Activated CD4-positive, alpha-beta T cell treated with anti-CD3 and anti-CD28 coated beads, Interleukin-2, amount 50 U/mL, for 48 hours (primary cell): Measurements from ENCODE around the gene SEC23B.
"Not testable (repeated sequence)": the region's sequence is repeated elsewhere in the genome, so short reads cannot be mapped to it uniquely, and the experiment has no call there.

Source experiments
- DNase-seq, 2 experiments: peaks; one replicate each; pipeline ENCODE4 v3.0.0-alpha.2; 2020

The SEC23B gene

DNA sequence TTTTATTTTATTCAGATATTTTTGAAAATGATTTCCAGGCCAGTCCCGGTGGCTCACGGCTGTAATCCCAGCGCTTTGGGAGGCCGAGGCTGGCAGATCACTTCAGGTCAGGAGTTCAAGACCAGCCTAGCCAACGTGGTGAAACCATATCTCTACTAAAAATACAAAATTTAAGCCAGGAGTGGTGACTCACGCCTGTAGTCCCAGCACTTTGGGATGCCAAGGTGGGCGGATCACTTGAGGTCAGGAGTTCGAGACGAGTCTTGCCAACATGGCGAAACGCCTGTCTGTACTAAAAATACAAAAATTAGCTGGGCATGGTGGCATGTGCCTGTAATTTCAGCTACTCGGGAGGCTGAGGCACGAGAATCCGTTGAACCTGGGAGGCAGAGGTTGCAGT is 19.0 kb downstream of the SEC23B start:
- DNase-seq = not testable (repeated sequence)

DNA sequence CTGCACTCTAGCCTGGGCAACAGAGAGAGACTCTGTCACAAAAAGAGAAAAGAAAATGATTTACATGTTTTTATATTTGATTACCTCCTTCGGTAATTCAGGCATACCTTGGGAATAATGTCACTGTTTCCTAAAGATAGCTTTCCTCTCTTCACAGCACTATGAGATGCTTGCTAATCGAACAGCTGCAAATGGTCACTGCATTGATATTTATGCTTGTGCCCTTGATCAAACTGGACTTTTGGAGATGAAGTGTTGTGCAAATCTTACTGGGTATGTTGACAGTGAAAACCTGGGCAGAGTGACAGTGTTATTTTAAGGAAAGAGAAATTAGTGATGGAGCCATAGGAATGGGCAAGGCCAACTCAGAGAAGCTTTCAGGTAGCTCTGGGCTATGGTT is 19.6 kb downstream of the SEC23B start:
- DNase-seq = no peak

DNA sequence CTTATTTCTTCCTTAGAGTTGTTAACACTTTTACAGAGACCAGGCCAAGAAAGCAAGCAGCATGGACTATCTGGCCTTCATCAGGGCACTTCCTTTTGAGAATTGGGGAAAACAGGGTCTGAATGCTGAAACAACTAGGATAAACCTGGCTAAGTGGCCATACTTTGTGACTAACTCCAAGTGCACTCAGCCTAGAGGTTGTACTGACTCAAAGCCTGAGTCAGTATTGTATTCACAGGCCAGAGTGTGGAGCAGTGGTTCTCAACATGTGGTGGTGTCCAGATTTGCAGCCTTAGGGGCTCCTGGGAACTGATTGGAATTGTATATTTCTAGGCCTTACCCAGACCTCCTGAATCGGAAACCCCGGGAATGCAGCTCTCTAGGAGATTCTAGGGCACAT is 20.1 kb downstream of the SEC23B start:
- DNase-seq = no peak

DNA sequence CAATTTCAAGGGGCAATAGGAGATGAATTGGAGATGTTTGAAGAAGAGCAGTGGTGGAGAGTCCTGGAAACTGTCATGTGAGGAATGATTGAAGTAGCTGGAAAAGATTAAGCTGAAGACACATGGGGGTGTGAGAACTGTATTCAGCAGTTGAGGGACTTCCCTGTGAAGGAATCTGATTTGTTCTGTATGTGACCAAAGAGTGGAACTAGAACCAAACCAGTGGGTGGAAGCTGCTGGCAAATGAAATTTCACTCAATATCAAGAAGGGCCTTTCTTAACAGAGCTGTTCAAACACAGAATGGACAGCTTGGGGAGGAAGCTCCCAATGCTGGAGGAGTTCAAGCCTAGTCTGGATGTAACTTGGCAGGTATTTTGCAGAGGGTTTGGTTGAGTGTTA is 21.3 kb downstream of the SEC23B start:
- DNase-seq = no peak

DNA sequence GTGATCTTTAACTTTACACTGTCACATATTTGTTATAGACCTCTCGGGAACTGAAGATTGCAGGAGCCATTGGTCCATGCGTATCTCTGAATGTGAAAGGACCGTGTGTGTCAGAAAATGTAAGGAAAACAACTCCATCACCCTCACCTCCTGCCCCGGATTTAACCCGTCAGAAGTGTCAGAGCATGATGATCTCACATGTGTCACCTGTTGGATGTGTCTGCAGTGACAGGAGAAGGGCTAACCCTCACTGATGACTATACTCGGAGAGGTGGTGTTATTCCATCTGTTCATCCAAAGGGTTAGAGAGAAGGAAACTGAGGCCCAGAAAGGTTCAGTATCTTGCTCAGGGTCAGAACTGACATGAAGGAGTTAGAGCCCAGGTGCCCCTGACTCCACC is 24.9 kb downstream of the SEC23B start:
- no peak for DNase-seq

DNA sequence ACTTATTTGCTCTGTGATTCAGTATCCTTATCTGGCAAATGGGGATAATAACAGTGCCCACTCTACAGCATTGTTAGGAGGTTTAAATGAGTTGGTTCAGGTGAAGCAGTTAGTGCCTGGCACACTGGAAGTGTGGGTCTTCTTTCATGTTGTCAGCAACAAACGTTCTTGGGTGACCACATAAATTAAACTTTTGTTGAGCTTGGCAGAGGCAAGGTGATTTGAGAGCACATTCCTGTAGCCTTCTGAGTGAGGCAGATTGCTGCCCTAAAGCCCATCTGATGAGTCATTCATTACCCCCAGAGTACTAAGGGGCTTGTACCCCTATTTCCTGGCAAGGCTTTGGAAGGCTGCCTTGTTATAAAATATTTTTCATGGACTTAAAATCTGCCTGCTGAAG is 25.8 kb downstream of the SEC23B start:
- no peak for DNase-seq

DNA sequence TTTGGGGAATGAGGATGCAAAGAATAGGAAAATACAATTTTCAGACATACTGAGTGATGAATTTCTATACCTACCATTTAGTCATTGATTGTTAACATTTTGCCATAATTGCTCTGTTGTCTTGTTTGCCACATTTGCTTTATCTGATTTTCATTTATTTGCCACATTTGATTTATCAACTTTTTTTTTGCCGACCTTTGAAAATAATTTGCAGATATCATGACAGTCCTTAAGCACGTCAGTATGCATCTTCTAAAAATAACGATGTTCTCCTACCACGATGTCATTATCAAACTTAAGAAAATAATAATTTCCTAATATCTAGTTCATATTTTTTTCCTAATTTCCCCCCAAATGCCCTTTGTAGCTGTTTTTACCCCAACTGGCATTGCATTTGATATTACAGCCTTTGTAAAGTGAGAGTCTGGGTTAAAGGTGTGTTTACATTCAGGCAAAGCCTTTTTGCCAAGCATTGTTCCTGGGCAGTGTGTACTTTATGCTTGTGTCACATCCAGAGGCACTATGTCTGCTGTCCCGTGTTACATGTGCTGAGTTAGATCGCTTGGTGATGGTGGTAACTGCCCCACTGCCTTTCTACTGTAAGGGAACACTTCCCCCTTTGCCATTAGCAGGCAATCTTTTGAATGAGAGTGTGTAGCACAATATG is 26.4 kb downstream of the SEC23B start:
- DNase-seq = no peak

DNA sequence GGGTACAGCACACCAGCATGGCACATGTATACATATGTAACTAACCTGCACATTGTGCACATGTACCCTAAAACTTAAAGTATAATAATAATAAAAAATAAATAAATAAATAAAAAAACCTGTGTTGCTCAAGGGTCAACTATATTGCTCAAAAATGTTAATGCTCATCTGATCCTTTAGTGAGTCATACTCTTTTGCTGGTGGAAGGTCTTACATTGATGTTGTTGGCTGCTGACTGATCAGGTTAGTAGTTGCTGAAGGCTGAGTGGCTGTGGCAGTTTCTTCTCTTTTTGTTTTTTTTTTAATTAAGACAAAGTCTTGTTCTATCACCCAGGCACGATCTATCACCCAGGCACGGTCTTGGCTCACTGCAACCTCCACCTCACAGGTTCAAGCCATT is 29.9 kb downstream of the SEC23B start:
- DNase-seq = no peak

DNA sequence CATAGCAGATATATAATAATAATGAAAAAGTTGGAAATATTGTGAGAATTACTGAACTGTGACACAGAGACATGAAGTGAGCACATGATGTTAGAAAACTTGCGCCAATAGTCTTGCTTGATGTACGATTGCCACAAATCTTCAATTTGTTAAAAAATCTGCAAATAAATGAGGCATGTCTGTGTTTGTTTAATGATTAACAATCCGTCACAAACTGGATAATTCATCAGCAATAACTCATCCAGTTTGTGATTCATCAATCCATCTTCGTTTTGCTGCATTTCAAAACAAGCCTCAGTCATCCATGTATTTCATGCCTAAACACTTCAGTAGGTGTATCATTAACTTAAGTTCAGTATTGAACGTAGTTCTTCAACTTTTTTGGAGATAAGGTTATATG is 34.0 kb downstream of the SEC23B start:
- DNase-seq = no peak

DNA sequence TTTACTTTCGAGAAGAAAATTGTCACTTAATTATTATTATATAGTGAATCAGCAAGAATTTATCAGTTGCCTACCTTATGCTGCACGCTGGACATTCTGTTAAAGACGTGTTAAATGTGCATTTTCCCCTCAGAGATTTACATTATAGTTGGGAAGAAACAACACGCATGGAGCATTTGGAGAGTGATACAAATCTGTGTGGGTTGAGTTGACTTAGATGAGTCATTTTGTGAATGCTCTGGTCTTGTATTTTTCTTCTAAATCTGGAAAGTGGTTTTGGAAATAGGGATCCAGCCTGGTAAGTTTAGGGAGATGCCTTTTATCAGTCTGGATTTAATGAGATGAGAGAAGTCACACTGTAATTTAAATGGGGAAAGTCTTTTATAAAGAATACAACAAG is 35.5 kb downstream of the SEC23B start:
- no peak for DNase-seq

DNA sequence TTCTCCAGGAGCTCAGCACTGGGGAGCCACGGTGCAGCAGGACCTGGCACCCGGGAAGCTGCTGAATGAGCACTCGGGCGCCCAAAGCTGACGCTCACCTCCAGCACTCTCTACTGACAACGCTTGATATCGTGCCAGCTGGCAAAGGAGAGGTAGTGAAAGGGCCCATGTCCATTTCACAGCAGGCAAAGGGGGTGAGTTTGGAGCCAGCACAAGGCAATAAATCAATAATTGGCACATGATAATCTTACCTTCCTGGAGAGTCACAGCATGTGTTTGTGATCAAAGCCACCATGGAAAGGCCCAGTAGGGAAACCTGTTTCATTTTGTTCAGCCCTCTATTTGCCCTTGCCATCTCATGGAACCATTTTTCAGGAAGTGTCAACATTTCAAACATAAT is 36.2 kb downstream of the SEC23B start:
- no peak for DNase-seq

DNA sequence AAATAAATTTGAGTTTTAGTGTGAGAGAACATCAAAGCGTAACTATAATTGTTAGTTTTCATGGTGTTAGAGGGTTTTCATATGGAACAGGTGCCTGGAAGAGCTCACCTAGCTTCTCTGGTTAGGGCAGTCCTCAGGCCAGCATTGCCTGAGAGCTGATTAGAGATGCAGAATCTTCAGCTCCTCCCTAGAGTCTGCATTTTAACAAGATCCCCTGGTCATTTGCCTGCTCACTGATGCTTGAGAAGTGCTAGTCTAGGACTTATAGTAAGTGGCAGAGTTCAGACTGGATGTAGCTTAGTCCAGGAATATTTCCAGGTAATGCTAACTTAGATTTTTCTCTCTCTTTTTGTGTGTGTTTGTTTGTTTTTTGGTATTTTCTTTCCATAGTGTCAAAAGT is 37.8 kb downstream of the SEC23B start:
- no peak for DNase-seq

DNA sequence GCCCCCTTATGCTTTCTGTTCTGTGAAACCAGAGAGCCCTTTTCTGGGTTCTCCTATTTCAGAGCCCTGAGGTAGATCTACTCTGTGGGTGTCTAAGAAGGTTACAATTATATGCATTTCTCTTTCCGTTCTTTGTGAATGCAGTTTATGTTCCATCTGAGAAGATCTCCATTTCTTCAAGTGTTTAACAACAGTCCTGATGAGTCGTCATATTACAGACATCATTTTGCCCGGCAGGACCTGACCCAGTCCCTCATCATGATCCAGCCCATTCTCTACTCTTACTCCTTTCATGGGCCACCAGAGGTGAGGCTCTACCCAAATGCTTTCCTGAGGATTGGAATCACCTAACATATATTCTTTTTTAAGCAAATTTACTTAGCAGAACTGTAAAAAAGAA is 40.7 kb downstream of the SEC23B start:
- DNase-seq = no peak

DNA sequence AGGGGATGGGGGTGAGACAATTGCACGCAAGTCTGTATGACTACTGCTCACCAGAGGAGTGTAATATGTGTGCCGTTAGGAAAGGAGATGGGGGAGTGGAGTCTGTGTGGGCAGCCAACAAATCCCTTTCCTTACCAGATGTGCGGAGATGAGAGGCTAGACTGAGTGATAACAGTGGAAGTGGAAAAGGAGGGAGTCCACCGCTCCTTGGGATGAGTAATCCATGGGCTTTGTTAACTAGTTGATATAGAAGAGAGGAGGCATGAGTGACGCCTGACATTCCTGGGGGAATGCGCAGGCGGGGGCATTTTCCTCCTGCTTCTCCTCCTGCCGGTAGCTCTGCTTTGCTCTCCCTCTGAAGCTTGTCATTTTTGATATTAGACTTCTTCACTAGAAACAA is 46.0 kb downstream of the SEC23B start:
- DNase-seq = no peak

DNA sequence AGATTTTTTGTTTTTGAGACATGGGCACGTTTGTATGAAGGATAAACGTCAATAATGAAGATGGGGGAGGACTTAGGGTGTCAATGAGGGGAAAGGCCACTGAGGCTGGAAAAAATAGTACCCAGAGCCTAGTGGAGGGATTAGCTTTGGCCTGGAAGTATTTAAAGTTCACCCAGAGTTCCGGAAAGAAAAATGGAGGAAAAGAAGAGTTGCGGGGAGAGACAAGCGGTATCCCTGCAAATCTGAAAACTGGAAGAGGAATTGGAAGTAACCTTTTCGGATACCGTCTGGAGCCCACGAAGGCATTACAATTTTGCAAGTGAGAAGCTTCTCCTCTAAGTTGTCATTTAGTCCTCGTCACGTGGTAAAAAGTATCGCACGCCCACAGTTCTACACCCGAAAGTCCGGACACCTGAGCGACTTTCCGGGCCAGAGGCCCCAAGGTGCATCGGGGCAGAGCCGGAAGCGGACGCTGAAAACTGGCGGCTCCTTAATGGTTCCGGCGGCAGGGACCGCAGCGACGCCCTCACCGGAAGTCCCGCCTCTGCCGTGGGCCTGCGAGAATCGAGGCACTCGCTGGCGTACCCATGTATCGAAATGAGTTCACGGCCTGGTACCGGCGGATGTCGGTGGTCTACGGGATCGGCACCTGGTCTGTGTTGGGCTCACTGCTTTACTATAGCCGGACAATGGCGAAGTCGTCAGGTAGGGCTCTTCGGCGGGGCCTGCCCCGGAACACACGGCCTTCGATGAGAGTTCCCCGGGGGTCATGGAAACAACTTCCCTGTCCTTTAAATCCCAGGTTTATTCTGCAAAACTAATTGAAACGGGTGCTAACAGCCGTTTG is 59.4 kb downstream of the SEC23B start, which contains the start of gene SMIM26:
Gene SMIM26 (plus strand): TSS at position 541 of the 847 bp plus-strand sequence. CDS start 47 bp downstream, at position 588.
- peak; percentile 95 to 96 for DNase-seq

DNA sequence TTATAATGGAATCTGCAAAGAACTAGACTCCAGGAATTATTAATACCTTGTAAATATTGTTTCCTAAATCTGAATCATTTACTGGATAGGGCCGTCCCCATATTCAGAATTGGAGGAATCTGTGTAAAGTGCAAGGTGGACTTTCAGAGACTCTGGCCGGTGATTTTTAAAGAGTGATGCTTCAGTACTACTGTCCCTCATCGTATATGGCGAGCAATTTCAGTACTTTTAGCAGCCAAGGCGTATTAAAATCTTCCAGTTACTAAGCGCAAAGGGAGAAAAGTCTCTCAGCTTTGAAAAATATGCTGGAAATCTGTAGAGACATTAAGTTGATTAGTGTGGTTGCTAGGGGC is 60.0 kb downstream of the SEC23B start:
- DNase-seq = no peak

DNA sequence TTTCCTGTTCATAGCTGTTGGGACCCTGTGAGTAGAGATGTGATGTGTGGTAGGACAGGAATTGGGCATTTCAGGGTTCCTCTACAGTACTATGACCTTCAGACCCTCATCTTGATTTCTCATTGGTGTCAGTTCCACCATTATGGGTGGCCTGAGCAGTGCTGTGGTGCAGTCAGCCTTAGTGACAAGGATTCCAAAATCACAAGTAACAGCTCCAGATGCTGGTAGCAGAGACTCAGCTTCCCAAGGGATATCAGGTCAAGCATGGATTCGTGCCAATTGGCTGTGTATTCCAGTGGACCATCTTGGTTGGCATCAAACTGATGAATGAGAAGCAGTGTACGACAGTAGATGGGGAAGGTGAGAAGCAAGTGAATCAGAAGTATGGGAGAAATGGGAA is 63.3 kb downstream of the SEC23B start:
- no peak for DNase-seq

DNA sequence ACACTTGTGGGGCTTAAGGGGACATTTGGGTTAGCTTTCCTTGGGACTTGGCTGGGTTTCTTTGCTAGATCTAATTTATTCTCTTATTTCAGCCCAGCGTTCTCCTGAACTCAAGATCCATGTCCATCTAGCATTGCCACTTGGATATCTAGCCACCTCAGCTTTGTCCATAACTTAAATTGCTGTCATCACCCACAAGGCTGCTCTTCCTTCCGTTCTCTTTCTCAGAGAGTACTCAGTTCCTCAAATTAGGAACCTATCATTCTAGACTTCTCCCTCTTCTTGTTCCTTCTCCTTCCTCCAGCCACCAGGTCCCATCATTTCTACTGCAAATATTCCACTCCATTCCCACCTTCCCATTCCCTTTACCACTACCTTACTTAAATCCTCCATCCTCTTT is 63.8 kb downstream of the SEC23B start:
- no peak for DNase-seq

DNA sequence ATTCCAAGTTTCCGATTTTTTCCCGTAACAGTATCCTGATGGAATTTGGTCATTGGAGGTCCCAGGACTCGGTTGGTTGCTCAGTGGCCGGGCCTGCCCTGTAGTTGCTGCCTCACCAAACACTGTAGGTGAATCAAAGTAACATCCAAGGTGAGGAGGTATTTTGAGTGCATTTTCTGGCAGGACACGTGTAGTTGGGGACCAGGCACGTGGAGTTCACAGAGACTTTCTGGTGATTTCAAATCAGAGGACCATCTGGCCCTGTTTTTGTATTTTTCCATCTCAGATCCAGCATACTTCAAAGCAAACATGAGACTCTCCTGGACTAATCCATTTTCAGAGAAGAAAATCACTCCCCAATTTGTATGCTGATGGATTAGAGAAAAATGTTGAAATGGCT is 70.2 kb downstream of the SEC23B start:
- DNase-seq = no peak

DNA sequence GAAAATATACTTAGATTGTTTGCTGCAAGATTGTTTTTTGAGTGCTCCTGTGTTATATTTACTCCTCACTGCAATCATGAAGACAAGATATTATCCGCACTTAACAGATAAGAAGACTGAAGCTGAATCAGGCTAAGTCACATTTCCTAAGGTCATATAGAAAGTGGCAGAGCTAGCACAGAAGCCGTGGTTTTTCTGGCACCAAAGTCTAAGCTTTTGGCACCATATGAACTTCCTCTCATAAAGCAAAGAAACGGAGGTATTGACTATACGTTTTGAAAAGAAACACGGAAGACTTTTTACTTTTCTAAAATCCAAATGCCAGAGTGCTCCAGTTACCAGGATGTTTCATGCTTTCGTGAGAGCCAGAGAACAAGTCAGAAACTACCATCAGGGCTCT is 70.8 kb downstream of the SEC23B start:
- no peak for DNase-seq

DNA sequence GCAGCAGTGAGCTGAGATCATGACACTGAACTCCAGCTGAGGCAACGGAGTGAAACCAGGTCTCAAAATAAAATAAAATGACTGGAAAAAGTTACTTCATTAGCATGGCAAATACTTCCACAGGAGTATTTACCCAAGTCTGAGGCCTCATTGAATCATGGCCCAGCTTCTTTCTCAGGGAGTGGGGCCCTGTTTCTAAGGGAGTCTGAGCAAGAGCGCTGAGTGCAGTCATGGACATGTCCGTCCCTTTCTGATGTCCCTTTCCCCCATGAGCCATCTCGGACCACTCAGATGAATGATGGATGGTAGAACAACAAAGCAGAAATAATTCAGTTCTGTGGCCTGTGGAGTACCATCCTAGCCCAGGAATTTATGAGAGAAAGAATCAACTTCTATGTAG is 72.3 kb downstream of the SEC23B start:
- no peak for DNase-seq

DNA sequence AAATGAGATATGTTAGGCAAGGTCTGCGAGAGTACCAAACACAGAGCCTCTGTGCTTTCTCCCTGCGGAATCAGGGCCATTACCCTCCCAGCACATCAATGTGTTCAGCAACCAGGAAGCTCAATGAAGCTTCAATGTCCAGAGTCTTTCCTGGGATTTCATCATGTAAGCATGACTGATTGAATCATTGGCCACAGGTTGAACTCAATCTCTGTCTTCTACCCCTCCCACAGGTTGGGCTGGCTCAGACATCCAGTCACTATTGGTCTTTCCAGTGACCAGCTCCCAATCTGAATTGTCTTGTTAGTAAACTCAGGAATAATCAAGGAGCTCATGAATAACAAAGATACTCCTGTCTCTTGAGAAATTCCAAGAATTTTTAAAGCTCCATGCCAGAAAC is 77.4 kb downstream of the SEC23B start:
- no peak for DNase-seq

DNA sequence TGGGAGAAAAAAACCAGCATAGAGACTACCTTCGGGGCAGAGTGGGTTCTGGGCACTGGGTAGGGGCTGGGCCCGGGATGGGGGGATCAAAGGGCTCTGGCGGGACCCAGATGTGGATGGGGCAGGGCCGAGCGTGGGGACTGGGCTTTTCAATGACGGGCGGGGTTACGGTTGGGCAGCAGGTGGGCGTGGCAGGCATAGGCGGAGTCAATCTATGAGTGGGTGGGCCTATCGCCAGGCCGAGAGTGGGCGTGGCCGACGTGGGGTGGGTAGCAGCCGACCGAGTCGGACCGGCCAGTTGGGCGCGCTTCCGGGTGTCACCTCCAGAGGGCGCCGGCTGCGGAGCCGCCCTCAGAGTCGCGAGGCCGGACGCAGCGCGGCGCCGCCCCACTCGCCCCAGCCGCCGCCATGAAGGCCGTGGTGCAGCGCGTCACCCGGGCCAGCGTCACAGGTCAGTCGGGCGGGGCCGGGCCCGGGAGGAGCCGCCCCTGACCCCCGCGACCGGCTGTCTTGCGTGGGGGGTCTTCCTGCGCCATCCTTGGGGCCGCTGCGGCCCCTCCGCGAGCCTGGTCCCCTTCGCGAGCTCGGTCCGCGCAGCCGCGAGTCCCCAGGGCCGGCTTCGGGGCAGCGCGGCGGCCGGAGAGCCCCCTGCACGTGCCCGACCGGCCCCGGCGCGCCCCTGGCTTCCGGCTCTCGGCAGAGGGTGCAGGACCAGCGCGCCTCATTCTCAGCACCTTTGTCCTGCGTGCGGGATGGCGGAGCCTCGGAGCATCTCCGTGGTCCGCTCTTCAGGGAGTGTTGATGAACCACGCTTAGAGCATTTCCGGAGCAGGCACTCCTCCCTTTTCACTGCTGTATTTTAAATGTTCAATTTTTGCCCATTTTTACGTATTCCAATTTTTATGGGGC is 80.2 kb downstream of the SEC23B start, which contains the start of gene DTD1:
Gene DTD1 (plus strand): TSS at position 390 of the 909 bp plus-strand sequence. CDS start 19 bp downstream, at position 409.
- peak; percentile 95 for DNase-seq

DNA sequence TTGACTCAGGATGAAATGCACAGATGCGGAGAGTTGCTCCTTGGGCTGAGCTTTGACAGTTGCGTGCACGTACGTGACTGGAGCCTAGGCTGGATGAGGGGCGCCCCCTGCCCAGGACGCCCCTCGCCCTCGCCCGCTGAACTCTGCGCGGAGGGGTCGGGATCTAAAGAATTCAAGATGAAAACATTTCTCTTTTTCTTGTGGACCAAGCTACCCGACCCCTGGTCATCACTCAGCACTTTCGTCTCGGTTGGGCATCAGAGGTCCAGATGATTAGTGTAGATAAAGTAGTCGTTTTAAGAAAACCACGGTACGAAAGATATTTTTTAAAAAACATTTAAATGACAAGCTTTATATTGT is 80.8 kb downstream of the SEC23B start:
- peak; percentile 10 to 26 for DNase-seq
